ENCODE data around the gene FUBP1. TPM values are rescaled to one million over a fixed set of nuclear protein-coding genes. Genes with fewer than 3 reads are reported as not detected.

The FUBP1 gene
- total RNA-seq, 1 donor from 2014 or later = 86.5 TPM

GRCh38 chr1:77956464-77956863 is 22.4 kb downstream of the FUBP1 start:
- Mint-ChIP-seq H3K27me3 (ENCODE audit: low read depth) (no peaks in the 10 kb centered on the region), H3K4me1 (ENCODE audit: low read depth) (peaks cover 22% of the 10 kb centered on the region), H3K4me3 (ENCODE audit: unreplicated experiment) (no peak overlapping the region), H3K27ac (ENCODE audit: unreplicated experiment) (no peak overlapping the region), H3K36me3 (ENCODE audit: low read depth) (peaks cover 45% of the 10 kb centered on the region), H3K9me3 (ENCODE audit: low read depth) (no peaks in the 10 kb centered on the region)
- TF ChIP-seq CTCF (IDR thresholded peaks at IDR 0.05) = no peak
- DNase-seq (ENCODE audit: low spot score) = no peak

GRCh38 chr1:77955709-77956108 is 23.2 kb downstream of the FUBP1 start:
- Mint-ChIP-seq H3K36me3 (ENCODE audit: low read depth) (peaks cover 42% of the 10 kb centered on the region), H3K27me3 (ENCODE audit: low read depth) (no peaks in the 10 kb centered on the region), H3K9me3 (ENCODE audit: low read depth) (no peaks in the 10 kb centered on the region), H3K27ac (ENCODE audit: unreplicated experiment) (no peak overlapping the region), H3K4me3 (ENCODE audit: unreplicated experiment) (no peak overlapping the region), H3K4me1 (ENCODE audit: low read depth) (peaks cover 27% of the 10 kb centered on the region)
- DNase-seq (ENCODE audit: low spot score) = no peak
- no peak for TF ChIP-seq CTCF (IDR thresholded peaks at IDR 0.05)

- no peak for TF ChIP-seq CTCF (IDR thresholded peaks at IDR 0.05)
- Mint-ChIP-seq H3K4me3 (ENCODE audit: unreplicated experiment) (no peak overlapping the region), H3K4me1 (ENCODE audit: low read depth) (peaks cover 30% of the 10 kb centered on the region), H3K27ac (ENCODE audit: unreplicated experiment) (no peak overlapping the region), H3K9me3 (ENCODE audit: low read depth) (no peaks in the 10 kb centered on the region), H3K27me3 (ENCODE audit: low read depth) (no peaks in the 10 kb centered on the region), H3K36me3 (ENCODE audit: low read depth) (peaks cover 34% of the 10 kb centered on the region)
- no peak for DNase-seq (ENCODE audit: low spot score)
These were observed 24.4 kb downstream of the FUBP1 start for GRCh38 chr1:77954521-77954920.

GRCh38 chr1:77953907-77954306 is 25.0 kb downstream of the FUBP1 start:
- Mint-ChIP-seq H3K27me3 (ENCODE audit: low read depth) (no peaks in the 10 kb centered on the region), H3K4me3 (ENCODE audit: unreplicated experiment) (no peak overlapping the region), H3K4me1 (ENCODE audit: low read depth) (peaks cover 37% of the 10 kb centered on the region), H3K36me3 (ENCODE audit: low read depth) (peaks cover 31% of the 10 kb centered on the region), H3K9me3 (ENCODE audit: low read depth) (no peaks in the 10 kb centered on the region), H3K27ac (ENCODE audit: unreplicated experiment) (no peak overlapping the region)
- no peak for TF ChIP-seq CTCF (IDR thresholded peaks at IDR 0.05)
- DNase-seq (ENCODE audit: low spot score) = no peak

GRCh38 chr1:77951328-77951727 is 27.5 kb downstream of the FUBP1 start:
- Mint-ChIP-seq H3K36me3 (ENCODE audit: low read depth) (peaks cover 33% of the 10 kb centered on the region), H3K9me3 (ENCODE audit: low read depth) (no peaks in the 10 kb centered on the region), H3K27me3 (ENCODE audit: low read depth) (no peaks in the 10 kb centered on the region), H3K4me3 (ENCODE audit: unreplicated experiment) (no peak overlapping the region), H3K27ac (ENCODE audit: unreplicated experiment) (peak overlapping the region; percentile 76), H3K4me1 (ENCODE audit: low read depth) (peaks cover 39% of the 10 kb centered on the region)
- TF ChIP-seq CTCF (IDR thresholded peaks at IDR 0.05) = no peak
- DNase-seq (ENCODE audit: low spot score) = no peak

Measured in chondrocyte (in vitro differentiated cells).